Neural cell (in vitro differentiated cells): ENCODE data around the gene CSNK1G3.

ENCODE experiments used
- CTCF ChIP-seq: fragments of 450-650 bp; IDR thresholded peaks from 2 replicates; pipeline ENCODE4 v1.5.1; 2014; ENCODE audit warnings: antibody characterized with exemption, mild to moderate bottlenecking, moderate library complexity; ENCODE audit not compliant: poor library complexity, severe bottlenecking
- EP300 ChIP-seq: fragments of 450-650 bp; conservative IDR thresholded peaks from 2 replicates; pipeline ENCODE4 v1.6.1; 2014; ENCODE audit warnings: antibody characterized with exemption, mild to moderate bottlenecking, moderate library complexity; ENCODE audit not compliant: poor library complexity, severe bottlenecking
- POLR2AphosphoS5 ChIP-seq: IDR thresholded peaks from 2 replicates; pipeline ENCODE4 v1.6.1; 2012
- REST ChIP-seq: IDR thresholded peaks from 2 replicates; pipeline ENCODE4 v1.6.1; 2012; ENCODE audit warnings: borderline replicate concordance
- SMC3 ChIP-seq: fragments of 450-650 bp; conservative IDR thresholded peaks from 2 replicates; pipeline ENCODE4 v1.6.1; 2014; ENCODE audit warnings: antibody characterized with exemption, mild to moderate bottlenecking, moderate library complexity; ENCODE audit not compliant: poor library complexity

- TF ChIP-seq POLR2AphosphoS5 (no peak), CTCF (no peak), EP300 (no peak), REST (no peak), SMC3 (no peak)
These were observed 33.5 kb downstream of the CSNK1G3 start for GRCh38 chr5:123545506-123545905.
